Astrocyte of the cerebellum (primary cell): ENCODE results near the gene FANCD2OS.

Source experiments
- DNase-seq: peaks from one replicate; pipeline ENCODE4 v3.0.0-alpha.2; 2011; ENCODE audit warnings: low read depth
- H3K4me3 ChIP-seq: 2 replicates; pipeline ENCODE4 v1.5.1; 2011; ENCODE audit warnings: mild to moderate bottlenecking, low read depth, low read length, moderate library complexity
- in situ Hi-C: cut with HindIII; loops from 2 replicates; pipeline ENCODE4 v1.10.0; 2017; ENCODE audit warnings: low sequenced_read_pairs
- TF ChIP-seq, protein P1 (sequence below): IDR thresholded peaks from 2 replicates; pipeline ENCODE4 v1.5.1; 2012; ENCODE audit warnings: low read length, low read depth, moderate library complexity, mild to moderate bottlenecking; ENCODE audit errors: missing control alignments

The FANCD2OS gene

DNA sequence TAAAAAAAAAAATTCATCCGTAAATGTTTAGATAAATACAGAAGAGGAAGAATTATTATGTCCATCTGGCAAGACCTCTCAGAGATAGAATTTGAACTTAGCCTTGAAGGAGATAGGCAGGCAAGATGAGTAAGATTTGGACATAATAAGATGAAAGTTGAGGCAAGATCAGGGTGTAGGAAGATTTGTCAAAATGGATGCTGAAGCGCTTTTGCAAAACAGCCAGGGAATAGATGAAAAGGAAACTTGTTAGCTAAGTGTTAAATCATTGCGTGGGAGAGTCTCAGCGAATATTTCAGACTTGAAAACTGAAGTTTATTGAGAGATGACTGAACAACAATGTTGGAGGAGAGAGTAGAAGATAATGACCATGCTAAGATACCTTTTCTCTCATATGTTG, 14.7 kb upstream of the FANCD2OS start:
- no peak for DNase-seq
- in situ Hi-C loops: no loop called here
- no peak overlapping the region for H3K4me3 ChIP-seq
- TF ChIP-seq, protein P1, sequence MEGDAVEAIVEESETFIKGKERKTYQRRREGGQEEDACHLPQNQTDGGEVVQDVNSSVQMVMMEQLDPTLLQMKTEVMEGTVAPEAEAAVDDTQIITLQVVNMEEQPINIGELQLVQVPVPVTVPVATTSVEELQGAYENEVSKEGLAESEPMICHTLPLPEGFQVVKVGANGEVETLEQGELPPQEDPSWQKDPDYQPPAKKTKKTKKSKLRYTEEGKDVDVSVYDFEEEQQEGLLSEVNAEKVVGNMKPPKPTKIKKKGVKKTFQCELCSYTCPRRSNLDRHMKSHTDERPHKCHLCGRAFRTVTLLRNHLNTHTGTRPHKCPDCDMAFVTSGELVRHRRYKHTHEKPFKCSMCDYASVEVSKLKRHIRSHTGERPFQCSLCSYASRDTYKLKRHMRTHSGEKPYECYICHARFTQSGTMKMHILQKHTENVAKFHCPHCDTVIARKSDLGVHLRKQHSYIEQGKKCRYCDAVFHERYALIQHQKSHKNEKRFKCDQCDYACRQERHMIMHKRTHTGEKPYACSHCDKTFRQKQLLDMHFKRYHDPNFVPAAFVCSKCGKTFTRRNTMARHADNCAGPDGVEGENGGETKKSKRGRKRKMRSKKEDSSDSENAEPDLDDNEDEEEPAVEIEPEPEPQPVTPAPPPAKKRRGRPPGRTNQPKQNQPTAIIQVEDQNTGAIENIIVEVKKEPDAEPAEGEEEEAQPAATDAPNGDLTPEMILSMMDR: no peak

DNA sequence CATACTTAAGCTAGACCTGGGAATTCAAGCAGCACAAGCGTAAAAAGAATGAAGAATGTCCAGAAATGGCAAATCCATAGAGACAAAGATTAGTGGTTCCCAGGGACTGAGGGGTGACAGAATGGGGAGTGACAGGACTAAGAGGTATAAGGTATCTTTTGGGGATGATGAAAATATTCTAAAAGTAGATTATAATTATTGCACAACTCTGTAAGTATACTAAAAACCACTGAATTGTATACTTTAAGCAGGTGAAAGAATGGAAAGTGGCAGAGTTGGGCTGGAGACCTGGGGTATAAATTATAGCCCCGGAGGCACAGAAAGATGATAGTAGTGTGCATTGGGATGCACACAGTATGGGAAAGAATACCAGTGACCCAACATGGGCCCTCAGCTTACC, 13.0 kb upstream of the FANCD2OS start:
- in situ Hi-C loops: no loop called here
- no peak for DNase-seq
- TF ChIP-seq, protein P1: no peak
- H3K4me3 ChIP-seq: no peak overlapping the region

DNA sequence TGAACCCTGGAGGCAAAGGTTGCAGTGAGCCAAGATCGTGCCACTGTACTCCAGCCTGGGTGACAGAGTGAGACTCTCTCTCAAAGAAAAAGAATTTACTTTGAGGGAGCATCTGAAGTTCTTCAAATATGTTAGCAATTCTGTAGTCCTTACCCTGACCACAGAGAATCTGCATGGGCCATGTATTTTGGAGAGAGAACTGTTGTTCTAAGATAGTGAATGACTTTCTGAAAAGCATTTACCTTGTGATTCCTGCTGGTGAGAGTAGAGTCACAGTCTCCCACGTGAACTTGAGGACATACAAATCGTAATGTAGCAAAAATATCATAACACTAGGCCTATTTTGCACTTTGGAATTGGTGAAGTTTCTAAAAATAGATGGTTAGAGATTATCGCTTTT, 11.3 kb upstream of the FANCD2OS start:
- no peak overlapping the region for H3K4me3 ChIP-seq
- TF ChIP-seq, protein P1: no peak
- in situ Hi-C loops: no loop called here
- no peak for DNase-seq

DNA sequence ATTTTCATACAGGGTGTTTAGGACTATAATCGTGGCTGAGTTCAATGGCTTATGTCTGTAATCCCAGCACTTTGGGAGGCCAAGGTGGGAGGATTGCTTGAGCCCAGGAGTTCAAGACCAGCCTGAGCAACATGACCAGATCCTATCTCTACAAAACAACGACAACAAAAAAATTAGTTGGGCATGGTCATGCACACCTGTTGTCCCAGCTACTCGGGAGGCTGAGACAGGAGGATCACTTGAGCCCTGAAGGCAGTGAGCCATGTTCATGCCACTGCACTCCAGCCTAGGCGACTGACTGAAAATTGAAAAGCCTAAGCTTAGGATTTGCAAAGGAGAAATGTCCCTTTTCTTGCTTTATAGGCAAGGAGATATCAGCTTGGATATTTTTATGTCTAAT, 8.9 kb upstream of the FANCD2OS start:
- no peak overlapping the region for H3K4me3 ChIP-seq
- in situ Hi-C loops: no loop called here
- no peak for DNase-seq
- TF ChIP-seq, protein P1: no peak

DNA sequence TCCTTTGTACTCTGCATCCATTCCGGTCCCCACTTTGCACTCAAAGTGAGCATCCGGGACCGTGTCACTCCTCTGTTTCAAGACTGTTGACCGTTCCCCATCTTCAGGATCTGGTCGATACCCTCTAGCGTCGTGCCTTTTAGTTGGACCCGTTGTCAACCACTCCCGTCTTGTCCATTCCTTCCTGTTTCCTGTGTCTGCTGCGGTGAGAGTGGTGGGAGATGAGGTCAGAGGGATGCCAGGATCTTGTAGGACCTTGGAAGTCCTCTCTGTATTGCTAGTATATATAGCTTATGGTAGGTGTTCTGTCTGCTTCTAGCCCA, 8.0 kb upstream of the FANCD2OS start:
- no peak for DNase-seq
- peak overlapping the region; percentile 98 for H3K4me3 ChIP-seq
- TF ChIP-seq, protein P1: no peak
- in situ Hi-C loops: no loop called here

DNA sequence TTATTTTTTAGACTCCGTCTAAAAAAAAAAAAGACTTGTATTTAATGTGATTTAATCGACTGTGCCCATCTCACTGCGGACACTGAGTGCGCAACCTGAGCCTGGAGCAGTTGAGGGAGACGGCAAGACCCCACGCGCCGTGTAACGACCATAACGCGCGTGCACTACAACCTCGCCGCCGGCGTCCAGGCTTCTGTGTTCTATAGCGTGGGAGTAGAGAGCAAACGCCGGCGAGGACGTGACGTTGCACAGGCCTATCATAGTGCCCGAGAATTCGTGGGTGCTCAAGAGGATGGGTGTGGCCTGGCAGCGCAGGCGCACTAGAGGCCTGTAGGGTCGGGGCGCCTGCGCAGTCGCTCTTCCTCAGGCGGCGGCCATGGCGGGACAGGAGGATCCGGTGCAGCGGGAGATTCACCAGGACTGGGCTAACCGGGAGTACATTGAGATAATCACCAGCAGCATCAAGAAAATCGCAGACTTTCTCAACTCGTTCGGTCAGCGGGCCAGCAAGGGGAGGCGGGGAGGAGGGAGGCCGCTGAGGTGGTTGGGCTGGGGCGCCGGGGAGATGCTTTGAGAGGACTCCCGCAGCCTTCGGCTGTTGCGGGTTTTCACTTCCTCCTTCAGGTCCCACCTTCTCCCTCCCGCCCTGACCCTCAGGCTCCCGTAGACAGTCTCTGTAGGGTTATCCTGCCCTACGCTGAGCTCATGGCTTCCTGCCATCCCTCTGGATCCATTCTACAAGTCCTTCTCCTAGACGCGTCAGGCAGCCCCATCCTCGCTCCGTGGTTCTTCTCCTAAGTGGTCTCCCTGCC, 7.5 kb upstream of the FANCD2OS start, which contains the start of gene BRK1:
TSS of gene BRK1 (plus strand) at position 350 of the 812 bp plus-strand sequence. CDS start at position 377, 27 bp downstream.
- in situ Hi-C loops: no loop called here
- DNase-seq: peak; percentile 92
- TF ChIP-seq, protein P1: no peak
- peak within 1 kb of the TSS; percentile 98 for H3K4me3 ChIP-seq

DNA sequence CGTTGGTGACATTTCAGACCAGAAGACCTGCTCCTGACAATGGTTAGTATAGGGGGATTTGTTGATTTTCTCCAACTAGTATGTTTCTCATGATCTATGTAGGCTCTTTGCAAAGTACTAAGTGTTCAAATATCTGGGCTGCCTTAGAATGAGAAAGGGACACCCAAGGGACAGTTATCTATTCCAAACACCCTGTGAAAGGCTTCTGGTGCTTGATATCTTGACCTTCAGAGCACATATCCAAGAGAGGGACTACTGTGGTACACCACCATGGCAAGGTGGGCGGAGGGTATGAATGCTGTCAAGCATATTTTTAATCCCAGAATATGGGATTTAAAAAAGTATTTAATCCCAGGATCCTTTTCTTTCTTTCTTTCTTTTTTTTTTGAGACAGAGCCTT, 1.1 kb downstream of the FANCD2OS start:
- no peak for DNase-seq
- TF ChIP-seq, protein P1: no peak
- H3K4me3 ChIP-seq: no peak overlapping the region
- in situ Hi-C loops: no loop called here
